ENCODE data around the gene PVALEF. TPM values are rescaled to one million over a fixed set of nuclear protein-coding genes. Genes with fewer than 3 reads are reported as not detected.

The PVALEF gene
- total RNA-seq, 1 experiment from 2014 or later, result not detected

- Histone ChIP-seq H2BK15ac (ENCODE audit: low read depth, low read length) (no peak overlapping the region), H2AK5ac (ENCODE audit: insufficient read length, low read length) (no peak overlapping the region), H2BK5ac (ENCODE audit: insufficient read length, low read length) (no peak overlapping the region), H2BK120ac (ENCODE audit: low read depth, low read length, poor library complexity, severe bottlenecking) (no peak overlapping the region), H2BK12ac (ENCODE audit: insufficient read length, low read depth, low read length) (no peak overlapping the region), H3K9me3 (ENCODE audit: control insufficient read depth, low read depth, low read length) (no peaks in the 10 kb centered on the region), H3K9ac (ENCODE audit: extremely low read depth, insufficient read length, low read length) (no peak overlapping the region), H3K14ac (ENCODE audit: insufficient read depth, low read length) (no peak overlapping the region), H3K79me2 (ENCODE audit: insufficient read depth, low read length) (no peaks in the 10 kb centered on the region), H3K27me3 (ENCODE audit: insufficient read depth, low read length) (no peaks in the 10 kb centered on the region), H4K20me1 (ENCODE audit: control insufficient read depth, insufficient read depth, insufficient read length) (no peaks in the 10 kb centered on the region), H3K4ac (ENCODE audit: low read depth, low read length) (no peak overlapping the region), H3K79me1 (ENCODE audit: insufficient read depth, low read depth, low read length, poor library complexity, severe bottlenecking) (no peaks in the 10 kb centered on the region), H3K18ac (ENCODE audit: insufficient read length, low read depth, low read length) (no peak overlapping the region), H4K91ac (ENCODE audit: insufficient read length, low read depth, low read length) (no peak overlapping the region), H4K5ac (ENCODE audit: insufficient read length, low read depth, low read length) (no peak overlapping the region), H3T11ph (ENCODE audit: low read length) (no peak overlapping the region), H3K4me1 (ENCODE audit: insufficient read depth, low read length) (no peaks in the 10 kb centered on the region), H3K23ac (ENCODE audit: insufficient read length, low read depth, low read length) (no peak overlapping the region), H3K27ac (ENCODE audit: insufficient read length, low read depth, low read length) (no peak overlapping the region), H4K8ac (replicated peaks; ENCODE audit: insufficient read length, low read depth, low read length) (no peak overlapping the region), H3K56ac (ENCODE audit: insufficient read length, low read depth, low read length) (no peak overlapping the region), H3K23me2 (ENCODE audit: insufficient read length, low read depth, low read length, poor library complexity, severe bottlenecking) (no peaks in the 10 kb centered on the region), H2AFZ (ENCODE audit: low read length) (no peak overlapping the region), H2BK20ac (ENCODE audit: low read depth, low read length, poor library complexity, severe bottlenecking) (no peak overlapping the region), H3K4me2 (ENCODE audit: insufficient read depth, insufficient read length, low read length) (no peak overlapping the region)
- no peak overlapping the region for H3K27ac Mint-ChIP-seq
- no peak for TF ChIP-seq CTCF (conservative IDR thresholded peaks at IDR 0.05)
- H3K4me3 Mint-ChIP-seq, result no peak overlapping the region
- no CpG with 5 or more reads among the region's 14 CpGs for WGBS (ENCODE audit: extremely low coverage, insufficient read length, low lambda C conversion rate)
- peaks cover 0 to 14% (median 8%) of the 10 kb centered on the region in 3 experiments; a peak in 4 of 7 replicates for H3K36me3 Mint-ChIP-seq (ENCODE audit: insufficient read depth in 1 of 3, low read depth in 3 of 3)
- H3K27me3 Mint-ChIP-seq (ENCODE audit: low read depth), result no peaks in the 10 kb centered on the region
- no peaks in the 10 kb centered on the region for H3K4me1 Mint-ChIP-seq
- H3K9me3 Mint-ChIP-seq, result no peaks in the 10 kb centered on the region
- DNase-seq, result no peak
Observed at GRCh38 chr17:81195941-81196495, 30.7 kb downstream of the PVALEF start.

Data from H9 (cell line).